ENCODE results near the gene UMODL1. TPM values are rescaled to one million over a fixed set of nuclear protein-coding genes. Genes with fewer than 3 reads are reported as not detected.

UMODL1 gene
- total RNA-seq, 1 donor from 2014 or later, result not detected

- no peaks in the 10 kb centered on the region for H3K36me3 ChIP-seq
- H4K20me1 ChIP-seq (ENCODE audit: low read depth), result no peaks in the 10 kb centered on the region
- Mint-ChIP-seq H3K36me3 (no peaks in the 10 kb centered on the region), H3K27me3 (ENCODE audit: insufficient read depth, low read depth) (peaks cover 5% of the 10 kb centered on the region), H3K27ac (no peak overlapping the region), H3K4me1 (peaks cover 37% of the 10 kb centered on the region), H3K4me3 (no peak overlapping the region), H3K9me3 (peaks cover 6% of the 10 kb centered on the region)
- no peaks in the 10 kb centered on the region for H3K9me3 ChIP-seq (ENCODE audit: low read depth)
- H3K27ac ChIP-seq, result no peak overlapping the region
- no peaks in the 10 kb centered on the region for H3K27me3 ChIP-seq
- H3F3A ChIP-seq (ENCODE audit: low read depth), result no peaks in the 10 kb centered on the region
- H3K79me2 ChIP-seq (ENCODE audit: low read depth), result no peaks in the 10 kb centered on the region
- H3K4me3 ChIP-seq, result no peak overlapping the region
- H3K4me1 ChIP-seq, result peaks cover 17% of the 10 kb centered on the region
- H3K4me2 ChIP-seq, result no peak overlapping the region
- H3K9ac ChIP-seq, result no peak overlapping the region
- no peak overlapping the region for H2AFZ ChIP-seq (replicated peaks)
- TF ChIP-seq CTCF (IDR thresholded peaks at IDR 0.05) (no peak), EZH2phosphoT487 (IDR thresholded peaks at IDR 0.05) (no peak), EZH2 (IDR thresholded peaks at IDR 0.05) (no peak)
- no peak for DNase-seq (ENCODE audit: low spot score)
These were observed 12.0 kb upstream of the UMODL1 start for GRCh38 chr21:42059141-42059540.

GRCh38 chr21:42059721-42060120, 11.4 kb upstream of the UMODL1 start:
- Mint-ChIP-seq H3K4me3 (no peak overlapping the region), H3K27me3 (ENCODE audit: insufficient read depth, low read depth) (peaks cover 9% of the 10 kb centered on the region), H3K4me1 (peaks cover 39% of the 10 kb centered on the region), H3K27ac (peak overlapping the region; percentile 57), H3K9me3 (peaks cover 6% of the 10 kb centered on the region), H3K36me3 (no peaks in the 10 kb centered on the region)
- Histone ChIP-seq H3K9ac (no peak overlapping the region), H3K4me3 (no peak overlapping the region), H3K9me3 (ENCODE audit: low read depth) (no peaks in the 10 kb centered on the region), H4K20me1 (ENCODE audit: low read depth) (no peaks in the 10 kb centered on the region), H3F3A (ENCODE audit: low read depth) (no peaks in the 10 kb centered on the region), H2AFZ (replicated peaks) (no peak overlapping the region), H3K27me3 (no peaks in the 10 kb centered on the region), H3K36me3 (no peaks in the 10 kb centered on the region), H3K4me2 (no peak overlapping the region), H3K79me2 (ENCODE audit: low read depth) (no peaks in the 10 kb centered on the region), H3K27ac (no peak overlapping the region), H3K4me1 (peaks cover 20% of the 10 kb centered on the region)
- TF ChIP-seq EZH2 (IDR thresholded peaks at IDR 0.05) (no peak), CTCF (IDR thresholded peaks at IDR 0.05) (no peak), EZH2phosphoT487 (IDR thresholded peaks at IDR 0.05) (no peak)
- no peak for DNase-seq (ENCODE audit: low spot score)

GRCh38 chr21:42060166-42060565, 11.0 kb upstream of the UMODL1 start:
- Histone ChIP-seq H3K9ac (no peak overlapping the region), H4K20me1 (ENCODE audit: low read depth) (no peaks in the 10 kb centered on the region), H3K4me1 (peaks cover 20% of the 10 kb centered on the region), H3K27me3 (no peaks in the 10 kb centered on the region), H3K27ac (no peak overlapping the region), H3K9me3 (ENCODE audit: low read depth) (no peaks in the 10 kb centered on the region), H3F3A (ENCODE audit: low read depth) (no peaks in the 10 kb centered on the region), H3K36me3 (no peaks in the 10 kb centered on the region), H3K4me2 (no peak overlapping the region), H2AFZ (replicated peaks) (no peak overlapping the region), H3K79me2 (ENCODE audit: low read depth) (no peaks in the 10 kb centered on the region), H3K4me3 (no peak overlapping the region)
- TF ChIP-seq CTCF (IDR thresholded peaks at IDR 0.05) (no peak), EZH2phosphoT487 (IDR thresholded peaks at IDR 0.05) (no peak), EZH2 (IDR thresholded peaks at IDR 0.05) (no peak)
- H3K27ac Mint-ChIP-seq, result peak overlapping the region; percentile 57
- peaks cover 41% of the 10 kb centered on the region for H3K4me1 Mint-ChIP-seq
- DNase-seq (ENCODE audit: low spot score), result no peak
- H3K4me3 Mint-ChIP-seq, result no peak overlapping the region
- peaks cover 6% of the 10 kb centered on the region for H3K9me3 Mint-ChIP-seq
- peaks cover 9% of the 10 kb centered on the region for H3K27me3 Mint-ChIP-seq (ENCODE audit: insufficient read depth, low read depth)
- H3K36me3 Mint-ChIP-seq, result no peaks in the 10 kb centered on the region
